ENCODE measurements around the gene ZBTB42. TPM values are rescaled to one million over a fixed set of nuclear protein-coding genes. Genes with fewer than 3 reads are reported as not detected.

ZBTB42 gene
- total RNA-seq (2021; ENCODE audit: unreplicated experiment) (16.5 TPM), Bru-seq, nascent RNA (percentile 51 among the genes with signal in this experiment), BruChase-seq, experiment 1, labeled RNA remaining after a 2-hour chase (percentile 72 among the genes with signal in this experiment), BruChase-seq, experiment 2, labeled RNA remaining after a 6-hour chase (percentile 77 among the genes with signal in this experiment)
- 17.3 TPM for polyA plus RNA-seq (2012; ENCODE audit: insufficient read length)
- long read RNA-seq, transcript ZBTB42-201 (1 exons, 3,800 nt), result major isoform, 42 of 55 reads
- long read RNA-seq, transcript ZBTB42-202 (2 exons, 1,411 nt), result minor isoform, 5 of 55 reads
- long read RNA-seq, partial matches to known transcripts, result 0 of 55 reads
- long read RNA-seq, other reads (novel, unspliced or antisense), result 8 of 55 reads

- no TSS peak for BruUV-seq (replicated peaks)
- H3K36me3 ChIP-seq (ENCODE audit: control insufficient read depth, insufficient read depth, low read length), result no peaks in the 10 kb centered on the region
- peak; percentile 19 for ATAC-seq
- in situ Hi-C loops (cut with HindIII; ENCODE audit: low pct_unique_long_range_greater_than_20kb, low sequenced_read_pairs) (no loop called here), intact Hi-C loops (cut with micrococcal nuclease; ENCODE audit: unreplicated experiment) (no loop called here)
- H3K4me1 ChIP-seq (ENCODE audit: control insufficient read depth, insufficient read depth, low read length), result peaks cover 80% of the 10 kb centered on the region
- TF ChIP-seq, protein P1, sequence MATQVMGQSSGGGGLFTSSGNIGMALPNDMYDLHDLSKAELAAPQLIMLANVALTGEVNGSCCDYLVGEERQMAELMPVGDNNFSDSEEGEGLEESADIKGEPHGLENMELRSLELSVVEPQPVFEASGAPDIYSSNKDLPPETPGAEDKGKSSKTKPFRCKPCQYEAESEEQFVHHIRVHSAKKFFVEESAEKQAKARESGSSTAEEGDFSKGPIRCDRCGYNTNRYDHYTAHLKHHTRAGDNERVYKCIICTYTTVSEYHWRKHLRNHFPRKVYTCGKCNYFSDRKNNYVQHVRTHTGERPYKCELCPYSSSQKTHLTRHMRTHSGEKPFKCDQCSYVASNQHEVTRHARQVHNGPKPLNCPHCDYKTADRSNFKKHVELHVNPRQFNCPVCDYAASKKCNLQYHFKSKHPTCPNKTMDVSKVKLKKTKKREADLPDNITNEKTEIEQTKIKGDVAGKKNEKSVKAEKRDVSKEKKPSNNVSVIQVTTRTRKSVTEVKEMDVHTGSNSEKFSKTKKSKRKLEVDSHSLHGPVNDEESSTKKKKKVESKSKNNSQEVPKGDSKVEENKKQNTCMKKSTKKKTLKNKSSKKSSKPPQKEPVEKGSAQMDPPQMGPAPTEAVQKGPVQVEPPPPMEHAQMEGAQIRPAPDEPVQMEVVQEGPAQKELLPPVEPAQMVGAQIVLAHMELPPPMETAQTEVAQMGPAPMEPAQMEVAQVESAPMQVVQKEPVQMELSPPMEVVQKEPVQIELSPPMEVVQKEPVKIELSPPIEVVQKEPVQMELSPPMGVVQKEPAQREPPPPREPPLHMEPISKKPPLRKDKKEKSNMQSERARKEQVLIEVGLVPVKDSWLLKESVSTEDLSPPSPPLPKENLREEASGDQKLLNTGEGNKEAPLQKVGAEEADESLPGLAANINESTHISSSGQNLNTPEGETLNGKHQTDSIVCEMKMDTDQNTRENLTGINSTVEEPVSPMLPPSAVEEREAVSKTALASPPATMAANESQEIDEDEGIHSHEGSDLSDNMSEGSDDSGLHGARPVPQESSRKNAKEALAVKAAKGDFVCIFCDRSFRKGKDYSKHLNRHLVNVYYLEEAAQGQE (IDR thresholded peaks at IDR 0.05; ENCODE audit: insufficient read depth in 1 of 2, low read depth in 2 of 2, low read length in 1 of 2), result no peak
- TF ChIP-seq SIN3A (IDR thresholded peaks at IDR 0.05; ENCODE audit: borderline replicate concordance, insufficient read depth, low read depth, low read length) (no peak), TCF7L2 (IDR thresholded peaks at IDR 0.05; ENCODE audit: low read depth, low read length) (no peak), POLR2AphosphoS5 (IDR thresholded peaks at IDR 0.05; ENCODE audit: low read depth, low read length) (no peak), CTCF (IDR thresholded peaks at IDR 0.05) (no peak)
- peak within 1 kb of the TSS; percentile 56 to 64 for H3K4me3 ChIP-seq (ENCODE audit: low read depth in 2 of 2, low read length in 2 of 2)
- POLR2A ChIA-PET, result interaction anchor here (0.6 kb wide), 2 partner anchors 49 to 109 kb away, joined by 3 to 18 read pairs; no protein-coding TSS in a partner anchor
- no peaks in the 10 kb centered on the region for H3K27me3 ChIP-seq (ENCODE audit: control insufficient read depth, insufficient read depth, low read length)
- CTCF ChIA-PET, result interaction anchor here (0.5 to 1.2 kb wide), 3 partner anchors 25 to 119 kb away, joined by 3 to 4 read pairs (median 4); no protein-coding TSS in a partner anchor
- peak within 1 kb of the TSS; percentile 84 for H3K27ac ChIP-seq (ENCODE audit: low read length)
- H3K9me3 ChIP-seq (ENCODE audit: control insufficient read depth, insufficient read depth, low read depth, low read length), result no peaks in the 10 kb centered on the region
- no peak for DNase-seq (ENCODE audit: low read depth, low spot score)
Observed at GRCh38 chr14:104800771-104801519, at the start of gene ZBTB42. Gene ZBTB42, plus strand, starts transcription at chr14:104801101. Its CDS starts 97 bp downstream, at chr14:104801198.

GRCh38 chr14:104751539-104752422, 49.1 kb upstream of the ZBTB42 start:
- BruUV-seq (replicated peaks), result no TSS peak
- peak overlapping the region; percentile 83 for H3K27ac ChIP-seq (ENCODE audit: low read length)
- peak overlapping the region; percentile 76 to 88 for H3K4me3 ChIP-seq (ENCODE audit: low read depth in 2 of 2, low read length in 2 of 2)
- no peaks in the 10 kb centered on the region for H3K9me3 ChIP-seq (ENCODE audit: control insufficient read depth, insufficient read depth, low read depth, low read length)
- in situ Hi-C loops (cut with HindIII; ENCODE audit: low pct_unique_long_range_greater_than_20kb, low sequenced_read_pairs) (no loop called here), intact Hi-C loops (cut with micrococcal nuclease; ENCODE audit: unreplicated experiment) (no loop called here)
- peaks cover 3% of the 10 kb centered on the region; the same call in 1 of the 2 replicates for H3K36me3 ChIP-seq (ENCODE audit: control insufficient read depth, insufficient read depth, low read length)
- ATAC-seq, result peak; percentile 4; the same call in 1 of the 2 replicates
- POLR2A ChIA-PET, result interaction anchor here (0.6 to 0.8 kb wide), 3 partner anchors 49 to 921 kb away, joined by 3 to 7 read pairs (median 3); partner anchors contain the start of gene ZBTB42
- no peaks in the 10 kb centered on the region for H3K27me3 ChIP-seq (ENCODE audit: control insufficient read depth, insufficient read depth, low read length)
- CTCF ChIA-PET, result interaction anchor here (0.9 to 1.4 kb wide), 3 partner anchors 17 to 74 kb away, joined by 3 to 5 read pairs (median 4); no protein-coding TSS in a partner anchor
- TF ChIP-seq SIN3A (IDR thresholded peaks at IDR 0.05; ENCODE audit: borderline replicate concordance, insufficient read depth, low read depth, low read length) (no peak), TCF7L2 (IDR thresholded peaks at IDR 0.05; ENCODE audit: low read depth, low read length) (no peak), POLR2AphosphoS5 (IDR thresholded peaks at IDR 0.05; ENCODE audit: low read depth, low read length) (no peak), CTCF (IDR thresholded peaks at IDR 0.05) (no peak)
- TF ChIP-seq, protein P1 (IDR thresholded peaks at IDR 0.05; ENCODE audit: insufficient read depth in 1 of 2, low read depth in 2 of 2, low read length in 1 of 2), result no peak
- no peak for DNase-seq (ENCODE audit: low read depth, low spot score)
- peaks cover 17% of the 10 kb centered on the region for H3K4me1 ChIP-seq (ENCODE audit: control insufficient read depth, insufficient read depth, low read length)
